Mononuclear cell (primary cell): ENCODE data around the gene CALCOCO2. TPM values are rescaled to one million over a fixed set of nuclear protein-coding genes. Genes with fewer than 3 reads are reported as not detected.

ENCODE experiments used
- H3K27me3 ChIP-seq: 2 replicates; pipeline ENCODE4 v1.6.0; 2011; ENCODE audit warnings: low read length, control low read depth; ENCODE audit not compliant: insufficient read depth
- H3K4me1 ChIP-seq: 2 replicates; pipeline ENCODE4 v1.5.1; 2011; ENCODE audit warnings: mild to moderate bottlenecking, low read length, control low read depth; ENCODE audit not compliant: insufficient read depth
- H3K4me3 ChIP-seq: 2 replicates; pipeline ENCODE4 v1.5.1; 2011; ENCODE audit warnings: mild to moderate bottlenecking, low read length, moderate library complexity
- H3K9me3 ChIP-seq: 2 replicates; pipeline ENCODE4 v1.5.1; 2011; ENCODE audit warnings: low read depth, mild to moderate bottlenecking, control low read depth, low read length
- total RNA-seq: library from RNA; depleted of rRNA; stranded (reverse); fragments of >200 nt; gene quantifications from one replicate; pipeline ENCODE4 v1.2.3, GENCODE V29; 2012

CALCOCO2 gene
- total RNA-seq, 1 donor = 136 TPM

DNA sequence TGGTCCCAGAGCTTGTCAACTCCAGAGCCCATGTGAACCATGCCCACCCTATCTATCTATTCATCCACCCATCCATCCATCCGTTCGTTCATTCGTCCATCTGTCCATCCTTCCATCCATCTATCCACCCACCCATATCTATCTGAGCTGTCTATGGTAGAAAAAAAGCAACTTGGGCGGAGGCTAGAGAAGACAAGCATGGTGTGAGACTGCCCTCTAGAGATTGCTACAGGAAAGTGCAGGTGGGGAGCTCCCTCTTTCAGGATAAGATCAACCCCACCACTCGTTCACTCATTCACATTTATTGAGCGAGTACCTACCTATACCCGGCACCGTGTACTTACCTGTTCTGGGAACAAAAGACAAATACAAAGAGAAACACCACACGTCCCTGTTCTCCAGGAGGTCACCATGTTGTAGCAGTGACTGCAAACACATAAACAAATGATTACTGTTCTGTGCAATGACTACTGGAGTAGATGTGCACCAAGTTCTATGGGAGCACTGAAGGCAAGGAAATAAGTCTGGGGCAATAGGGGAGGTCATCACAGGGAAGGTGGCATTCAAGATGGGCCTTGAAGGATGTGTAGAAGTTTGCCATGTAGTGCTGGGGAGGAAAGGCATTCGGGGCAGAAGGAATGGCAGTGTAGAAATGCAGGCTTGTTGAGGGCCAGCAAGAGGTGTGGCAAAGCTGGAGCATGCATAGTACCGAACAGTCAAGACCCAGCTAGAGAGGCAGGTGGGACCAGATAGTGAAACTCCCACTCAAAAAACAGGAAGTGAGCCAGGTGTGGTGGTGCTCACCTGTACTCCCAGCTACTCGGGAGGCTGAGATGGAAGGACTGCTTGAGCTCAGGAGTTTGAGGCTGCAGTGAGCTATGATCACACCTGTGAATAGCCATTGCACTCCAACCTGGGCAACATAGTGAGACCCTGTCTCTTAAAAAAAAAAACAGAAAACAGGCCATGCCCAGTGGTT is 48.4 kb downstream of the CALCOCO2 start:
- Histone ChIP-seq H3K4me1 (no peaks in the 10 kb centered on the region), H3K4me3 (no peak overlapping the region), H3K27me3 (no peaks in the 10 kb centered on the region), H3K9me3 (no peaks in the 10 kb centered on the region)

DNA sequence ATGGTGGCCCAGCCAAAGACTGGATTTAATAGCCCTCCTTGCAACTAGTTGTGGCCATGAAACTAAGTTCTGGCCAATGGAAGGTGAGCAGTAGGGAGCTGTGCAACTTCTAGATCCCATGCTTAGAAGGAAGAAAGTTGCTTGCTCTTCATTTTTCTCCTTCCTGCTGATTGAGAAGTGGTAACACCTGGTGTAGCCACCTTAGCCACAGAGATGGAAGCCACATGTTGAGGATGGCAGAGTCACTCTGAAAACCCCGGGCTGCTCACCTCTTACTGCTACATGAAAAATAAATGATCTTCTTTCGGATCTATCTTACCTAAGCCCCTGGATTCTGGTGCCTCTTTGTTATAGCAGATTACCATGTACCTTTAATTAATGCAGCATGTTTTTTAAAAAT is 51.4 kb downstream of the CALCOCO2 start:
- Histone ChIP-seq H3K4me3 (no peak overlapping the region), H3K9me3 (no peaks in the 10 kb centered on the region), H3K4me1 (peaks cover 6% of the 10 kb centered on the region), H3K27me3 (no peaks in the 10 kb centered on the region)

DNA sequence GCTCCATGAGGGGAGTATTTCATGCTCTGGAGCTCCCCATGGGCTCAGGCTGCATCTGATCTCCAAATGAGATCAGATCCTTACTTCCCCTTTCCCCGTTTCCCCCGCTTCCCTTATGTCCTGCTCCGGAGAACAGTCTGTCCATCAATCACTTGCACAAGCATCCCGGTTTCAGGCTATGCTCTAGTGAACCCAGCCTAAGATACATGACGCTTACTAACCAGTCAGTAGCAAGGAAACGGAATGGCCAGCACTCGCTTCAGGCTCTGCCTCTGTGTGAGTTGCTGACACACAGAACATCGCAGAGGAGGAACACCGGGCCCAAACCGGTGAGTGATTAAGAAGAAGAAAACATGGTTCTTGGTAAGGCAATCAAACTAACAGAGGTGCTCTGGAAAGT is 52.3 kb downstream of the CALCOCO2 start:
- H3K27me3 ChIP-seq = no peaks in the 10 kb centered on the region
- no peaks in the 10 kb centered on the region for H3K9me3 ChIP-seq
- peaks cover 6% of the 10 kb centered on the region for H3K4me1 ChIP-seq
- H3K4me3 ChIP-seq = no peak overlapping the region

DNA sequence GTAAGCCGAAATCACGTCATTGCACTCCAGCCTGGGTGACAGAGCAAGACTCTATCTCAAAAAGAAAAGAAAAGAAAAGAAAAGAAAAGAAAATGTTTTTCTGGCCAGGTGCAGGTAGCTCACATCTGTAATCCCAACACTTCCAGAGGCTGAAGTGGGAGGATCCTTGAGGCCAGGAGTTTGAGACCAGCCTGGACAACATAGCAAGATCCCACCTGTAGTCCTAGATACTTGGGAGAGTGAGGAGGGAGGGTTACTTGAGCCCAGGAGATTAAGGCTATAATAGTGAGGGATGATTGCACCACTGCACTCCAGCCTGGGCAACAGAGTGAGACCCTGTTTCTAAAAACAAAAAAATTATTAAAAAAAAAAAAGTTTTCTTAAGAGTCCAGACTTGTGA is 59.3 kb downstream of the CALCOCO2 start:
- H3K4me1 ChIP-seq = peaks cover 21% of the 10 kb centered on the region
- no peaks in the 10 kb centered on the region for H3K9me3 ChIP-seq
- no peak overlapping the region for H3K4me3 ChIP-seq
- H3K27me3 ChIP-seq = no peaks in the 10 kb centered on the region

DNA sequence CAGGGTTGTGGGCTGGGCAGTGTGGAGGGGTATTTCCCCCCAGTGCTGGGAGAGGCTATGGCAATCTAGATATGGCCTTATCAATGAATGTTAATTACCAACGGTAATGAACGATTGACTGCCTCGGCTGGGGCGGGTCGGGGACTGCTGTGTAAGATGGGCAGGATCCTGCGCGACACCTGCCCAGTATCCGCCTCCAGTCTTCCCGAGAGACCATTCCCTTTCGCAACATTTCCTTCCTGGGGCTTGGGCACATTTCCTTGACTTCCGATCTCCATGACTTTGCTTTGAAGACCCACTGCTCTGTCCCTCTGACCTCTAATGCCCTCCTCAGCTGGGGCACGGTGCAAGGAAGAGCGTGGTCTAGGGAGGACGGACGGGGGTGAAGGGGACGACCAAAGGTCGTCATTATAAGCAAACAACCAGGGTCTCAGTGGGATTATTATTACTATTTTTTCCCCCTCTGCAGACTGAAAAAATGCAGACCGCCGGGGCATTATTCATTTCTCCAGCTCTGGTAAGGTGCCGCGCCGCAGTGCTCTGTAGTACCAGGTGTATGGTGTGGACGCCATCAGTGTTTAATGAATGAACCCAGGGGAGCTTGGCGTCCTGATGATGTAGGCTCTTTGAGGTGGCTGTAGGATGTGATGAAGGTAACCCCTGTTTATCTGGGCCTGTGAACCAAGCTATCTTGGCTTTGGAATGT is 62.3 kb downstream of the CALCOCO2 start:
- Histone ChIP-seq H3K4me1 (peaks cover 21% of the 10 kb centered on the region), H3K27me3 (no peaks in the 10 kb centered on the region), H3K4me3 (peak overlapping the region; percentile 47), H3K9me3 (no peaks in the 10 kb centered on the region)

DNA sequence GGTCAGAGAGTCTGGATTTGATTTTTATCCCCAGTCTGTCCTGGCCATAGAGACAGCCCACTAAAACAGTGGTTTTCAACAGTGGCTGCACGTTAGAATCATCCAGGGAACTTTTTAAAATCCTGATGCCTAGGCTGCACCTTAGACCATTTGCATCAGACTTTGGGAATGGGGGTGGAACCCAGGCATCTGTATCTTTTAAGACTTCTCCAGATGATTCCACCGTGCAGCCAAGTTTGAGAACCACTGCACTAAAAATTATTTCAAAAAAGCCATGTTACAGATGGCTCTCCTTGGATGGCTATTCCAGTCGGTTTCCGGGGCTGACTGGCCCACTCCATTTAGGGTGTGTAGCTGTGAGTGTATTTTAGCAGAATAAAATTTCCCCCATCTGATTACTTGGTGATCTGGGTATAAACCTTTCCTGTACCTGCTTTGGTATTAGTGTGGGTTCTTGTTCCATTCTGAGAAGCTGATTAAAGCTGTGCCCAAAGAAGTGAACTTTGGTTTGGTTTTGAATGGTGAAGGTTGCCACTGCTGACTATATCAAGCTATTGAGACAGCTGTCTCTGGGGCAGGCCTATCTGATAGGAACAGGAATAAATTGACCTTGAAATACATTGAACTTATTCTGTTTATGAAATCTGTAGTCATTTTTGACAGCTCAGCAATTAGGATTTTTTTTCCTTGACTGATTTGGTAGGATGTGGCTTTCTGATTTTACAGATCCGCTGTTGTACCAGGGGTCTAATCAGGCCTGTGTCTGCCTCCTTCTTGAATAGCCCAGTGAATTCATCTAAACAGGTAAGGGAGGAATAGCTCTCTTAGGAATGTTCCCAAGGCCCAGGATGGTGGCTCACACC is 63.0 kb downstream of the CALCOCO2 start:
- H3K27me3 ChIP-seq = no peaks in the 10 kb centered on the region
- H3K4me3 ChIP-seq = no peak overlapping the region
- H3K4me1 ChIP-seq = peaks cover 21% of the 10 kb centered on the region
- no peaks in the 10 kb centered on the region for H3K9me3 ChIP-seq

DNA sequence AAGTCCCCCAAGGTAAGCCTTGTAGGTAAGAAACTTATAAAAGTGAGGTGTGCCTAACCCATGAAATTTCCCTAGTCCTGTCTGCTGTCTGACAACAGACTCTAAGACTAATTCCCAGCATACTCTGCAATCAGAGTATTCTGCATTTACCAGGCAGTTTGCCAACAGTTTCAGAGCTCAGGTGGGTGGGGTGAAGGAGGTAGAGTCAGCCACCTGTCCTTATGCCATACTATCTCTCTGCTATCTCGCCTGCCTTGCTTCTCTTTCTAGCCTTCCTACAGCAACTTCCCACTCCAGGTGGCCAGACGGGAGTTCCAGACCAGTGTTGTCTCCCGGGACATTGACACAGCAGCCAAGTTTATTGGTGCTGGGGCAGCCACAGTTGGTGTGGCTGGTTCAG is 64.1 kb downstream of the CALCOCO2 start:
- Histone ChIP-seq H3K4me1 (peaks cover 21% of the 10 kb centered on the region), H3K27me3 (no peaks in the 10 kb centered on the region), H3K4me3 (no peak overlapping the region), H3K9me3 (no peaks in the 10 kb centered on the region)

DNA sequence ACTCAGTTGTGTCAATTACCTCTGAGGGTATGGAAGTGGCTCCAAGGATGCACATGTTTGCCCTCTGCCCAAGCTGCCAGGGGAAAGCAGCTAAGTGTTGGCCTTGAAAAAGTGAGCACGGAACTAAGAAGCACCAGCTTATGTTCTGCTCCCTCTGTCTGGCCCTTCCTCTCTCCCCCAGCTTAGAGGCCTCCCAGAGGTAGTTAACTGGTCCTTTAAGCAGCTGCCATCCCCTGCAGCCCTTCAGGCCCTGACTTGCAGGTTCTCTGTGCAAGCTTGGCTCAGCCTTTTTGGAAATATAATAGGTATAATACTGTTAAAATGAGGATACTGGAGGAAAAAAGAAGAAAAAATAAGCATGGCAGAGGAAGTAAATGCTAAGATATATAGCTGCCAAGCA is 70.4 kb downstream of the CALCOCO2 start:
- Histone ChIP-seq H3K9me3 (no peaks in the 10 kb centered on the region), H3K4me1 (no peaks in the 10 kb centered on the region)

DNA sequence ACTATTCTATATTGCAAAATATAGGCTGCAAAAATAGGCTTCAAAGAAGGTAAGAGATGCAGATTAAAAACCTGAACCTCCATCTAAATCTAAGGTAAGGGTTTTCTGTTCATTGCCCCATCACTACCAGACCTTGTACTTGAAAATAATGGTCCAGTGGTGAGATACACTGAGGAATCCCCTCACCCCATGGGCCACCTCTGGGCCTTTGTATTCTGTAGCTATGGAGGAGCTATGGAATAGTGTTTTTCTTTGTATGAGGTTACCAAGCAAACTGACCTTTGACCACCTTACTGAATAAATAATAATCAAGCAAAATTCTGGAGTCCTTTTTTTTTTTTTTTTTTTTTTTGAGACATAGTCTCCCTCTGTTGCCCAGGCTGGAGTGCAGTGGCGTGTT is 72.6 kb downstream of the CALCOCO2 start:
- no peaks in the 10 kb centered on the region for H3K27me3 ChIP-seq
- H3K9me3 ChIP-seq = no peaks in the 10 kb centered on the region
- no peak overlapping the region for H3K4me3 ChIP-seq
- peaks cover 8% of the 10 kb centered on the region for H3K4me1 ChIP-seq

More for the DNA sequence above, 70.4 kb downstream of the CALCOCO2 start:
- no peaks in the 10 kb centered on the region for H3K27me3 ChIP-seq
- no peak overlapping the region for H3K4me3 ChIP-seq

DNA sequence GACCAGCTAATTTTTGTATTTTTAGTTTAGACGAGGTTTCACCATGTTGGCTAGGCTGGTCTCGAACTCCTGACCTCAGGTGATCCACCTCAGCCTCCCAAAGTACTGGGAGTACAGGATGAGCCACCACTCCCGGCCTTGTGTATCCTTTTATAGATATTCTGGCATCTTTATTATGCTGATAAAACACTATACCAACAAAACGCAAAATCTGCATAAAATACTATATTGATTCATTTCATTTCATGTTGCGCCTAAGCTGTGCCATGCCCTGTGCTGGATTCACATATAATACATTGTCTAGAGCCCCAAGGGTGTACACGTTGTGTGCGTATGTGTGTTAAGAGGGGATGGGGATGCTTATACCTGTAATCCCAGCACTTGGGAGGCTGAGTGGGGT is 73.6 kb downstream of the CALCOCO2 start:
- Histone ChIP-seq H3K4me1 (peaks cover 12% of the 10 kb centered on the region), H3K4me3 (no peak overlapping the region), H3K9me3 (no peaks in the 10 kb centered on the region), H3K27me3 (no peaks in the 10 kb centered on the region)

DNA sequence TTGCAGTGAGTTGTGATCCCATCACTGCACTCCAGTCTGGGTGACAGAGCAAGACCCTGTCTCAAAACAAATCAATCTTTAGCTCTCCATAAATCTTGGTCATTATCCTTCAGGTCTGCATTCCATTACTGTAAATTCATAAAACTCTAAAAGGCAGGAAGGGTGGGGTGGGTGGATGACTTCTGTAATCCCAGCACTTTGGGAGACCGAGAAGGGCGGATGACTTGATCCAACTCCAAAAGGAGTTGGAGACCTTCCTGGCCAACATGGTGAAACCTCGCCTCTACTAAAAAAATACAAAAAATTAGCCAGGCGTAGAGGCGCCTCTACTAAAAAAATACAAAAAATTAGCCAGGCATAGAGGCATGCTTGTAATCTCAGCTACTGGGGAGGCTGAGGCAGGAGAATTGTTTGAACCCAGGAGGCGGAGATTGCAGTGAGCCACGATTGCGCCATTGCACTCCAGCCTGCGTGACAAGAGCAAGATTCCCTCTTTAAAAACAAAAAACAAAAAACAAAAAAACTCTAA is 75.2 kb downstream of the CALCOCO2 start:
- H3K4me1 ChIP-seq = peaks cover 28% of the 10 kb centered on the region
- H3K27me3 ChIP-seq = no peaks in the 10 kb centered on the region
- no peak overlapping the region for H3K4me3 ChIP-seq
- no peaks in the 10 kb centered on the region for H3K9me3 ChIP-seq

DNA sequence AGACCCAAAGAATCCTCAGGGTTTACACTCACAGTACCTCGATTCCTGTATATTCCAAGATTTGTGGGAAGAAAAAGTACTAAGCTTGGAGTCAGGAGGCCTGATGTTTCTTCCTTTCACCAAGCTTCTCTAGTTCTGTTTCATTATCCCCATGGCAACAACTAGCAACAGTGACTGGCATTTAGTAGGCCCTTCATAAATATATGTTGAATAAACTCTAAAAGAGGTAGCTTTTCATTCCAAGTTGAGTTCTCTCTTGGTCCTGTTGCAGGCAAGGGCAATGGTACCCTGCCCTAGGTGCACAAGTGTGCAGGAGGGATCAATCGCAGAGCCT is 76.8 kb downstream of the CALCOCO2 start:
- peaks cover 35% of the 10 kb centered on the region for H3K4me1 ChIP-seq
- H3K4me3 ChIP-seq = peak overlapping the region; percentile 65
- no peaks in the 10 kb centered on the region for H3K9me3 ChIP-seq
- no peaks in the 10 kb centered on the region for H3K27me3 ChIP-seq

DNA sequence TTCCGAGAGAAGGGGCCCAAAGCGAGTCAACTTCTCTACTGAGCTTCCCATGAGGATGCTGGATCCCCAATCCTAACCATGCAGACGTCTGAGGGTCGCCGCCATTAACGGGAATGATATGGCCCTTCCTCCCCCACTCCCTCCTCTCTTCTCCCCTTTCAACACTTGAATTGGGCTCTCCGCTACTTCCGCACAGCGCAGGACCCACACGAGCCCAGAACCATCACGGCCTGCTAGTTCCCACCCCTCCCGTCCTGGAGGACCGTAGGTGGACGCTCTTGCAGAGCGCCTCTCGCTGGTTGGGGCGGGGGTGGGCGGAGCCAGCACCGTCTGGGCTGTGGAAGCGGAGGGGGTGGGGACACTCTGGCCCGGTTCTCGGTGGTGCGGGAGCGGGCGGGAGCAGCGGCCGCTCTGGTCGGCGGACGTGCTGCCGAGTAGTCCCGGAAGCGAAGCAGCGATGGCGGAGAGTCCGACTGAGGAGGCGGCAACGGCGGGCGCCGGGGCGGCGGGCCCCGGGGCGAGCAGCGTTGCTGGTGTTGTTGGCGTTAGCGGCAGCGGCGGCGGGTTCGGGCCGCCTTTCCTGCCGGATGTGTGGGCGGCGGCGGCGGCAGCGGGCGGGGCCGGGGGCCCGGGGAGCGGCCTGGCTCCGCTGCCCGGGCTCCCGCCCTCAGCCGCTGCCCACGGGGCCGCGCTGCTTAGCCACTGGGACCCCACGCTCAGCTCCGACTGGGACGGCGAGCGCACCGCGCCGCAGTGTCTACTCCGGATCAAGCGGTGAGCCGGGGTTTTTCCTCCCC is 77.4 kb downstream of the CALCOCO2 start, which contains the start of gene UBE2Z:
UBE2Z (plus strand) TSS at position 361 of the 797 bp plus-strand sequence; CDS start at position 458, 97 bp downstream.
- H3K27me3 ChIP-seq = no peaks in the 10 kb centered on the region
- H3K4me3 ChIP-seq = peak within 1 kb of the TSS; percentile 65
- no peaks in the 10 kb centered on the region for H3K9me3 ChIP-seq
- peaks cover 41% of the 10 kb centered on the region for H3K4me1 ChIP-seq

DNA sequence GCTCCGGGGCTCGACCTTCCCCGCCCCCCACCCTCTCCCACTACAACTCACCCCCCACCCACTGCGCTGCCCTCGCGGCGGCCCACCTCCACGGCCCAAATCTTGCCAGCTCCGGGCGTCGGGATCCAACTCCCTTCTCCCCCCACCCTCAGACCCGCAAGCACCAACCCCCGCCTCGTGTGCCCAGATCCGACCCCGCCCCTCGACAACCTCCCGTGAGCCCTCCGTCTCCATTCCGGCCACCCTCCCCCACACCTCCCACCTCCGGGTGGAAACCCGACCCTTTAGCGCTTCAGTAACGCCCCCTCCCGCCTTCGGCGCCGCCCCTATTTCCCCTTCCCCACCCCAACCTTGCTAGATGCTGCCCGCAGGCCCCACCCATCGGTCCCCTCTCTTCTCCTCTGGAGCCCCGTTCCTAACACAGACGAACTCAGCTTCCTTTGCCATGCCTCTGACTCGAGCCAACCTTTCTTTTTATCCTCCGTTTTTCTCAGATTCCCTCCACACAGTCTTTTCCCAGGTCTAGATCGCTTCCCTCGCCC is 78.1 kb downstream of the CALCOCO2 start:
- H3K27me3 ChIP-seq = no peaks in the 10 kb centered on the region
- peak overlapping the region; percentile 65 for H3K4me3 ChIP-seq
- peaks cover 46% of the 10 kb centered on the region for H3K4me1 ChIP-seq
- no peaks in the 10 kb centered on the region for H3K9me3 ChIP-seq
